WTC11 (cell line): ENCODE results near the gene C6orf163. TPM values are rescaled to one million over a fixed set of nuclear protein-coding genes. Genes with fewer than 3 reads are reported as not detected.

Experiments used
- ATAC-seq: fragments of 200-7000 bp; cut with Tn5 transposase; 2 replicates; pipeline ENCODE4 v1.10.0; 2021; ENCODE audit warnings: mild to moderate bottlenecking, moderate library complexity
- CTCF ChIA-PET: fragments of 300-600 bp; sonication (Branson Sonifier 250); formaldehyde crosslinking; loops from one replicate; lab custom pipeline; 2021; ENCODE audit warnings: antibody characterized with exemption; lab: Charles Lee
- POLR2A ChIA-PET: fragments of 350-600 bp; sonication (Branson Sonifier 250); formaldehyde crosslinking; loops from one replicate; lab custom pipeline; 2021; ENCODE audit warnings: antibody characterized with exemption; lab: Charles Lee
- DNase-seq: peaks from one replicate; pipeline ENCODE4 v3.0.0; 2021; ENCODE audit warnings: low spot score
- H3K27ac Mint-ChIP-seq: 2 replicates; pipeline ENCODE4 v1.8.0; 2021; ENCODE audit warnings: mixed read lengths
- H3K27me3 Mint-ChIP-seq: 2 replicates; pipeline ENCODE4 v1.8.0; 2021; ENCODE audit warnings: low read depth, mild to moderate bottlenecking, moderate library complexity, mixed read lengths
- H3K36me3 Mint-ChIP-seq: 2 replicates; pipeline ENCODE4 v1.8.0; 2021; ENCODE audit warnings: mixed read lengths
- H3K4me1 Mint-ChIP-seq: 2 replicates; pipeline ENCODE4 v1.8.0; 2022; ENCODE audit warnings: mixed read lengths
- H3K4me3 Mint-ChIP-seq: 2 replicates; pipeline ENCODE4 v1.8.0; 2021; ENCODE audit warnings: mild to moderate bottlenecking, moderate library complexity, mixed read lengths
- H3K9me3 Mint-ChIP-seq: 2 replicates; pipeline ENCODE4 v1.8.0; 2021; ENCODE audit warnings: mixed read lengths
- CDX4 ChIP-seq: fragments of 250-450 bp; sonication (Bioruptor Pico); IDR thresholded peaks from 2 replicates; pipeline ENCODE4 v1.9.0; 2021; ENCODE audit warnings: moderate library complexity, mild to moderate bottlenecking, inconsistent platforms, borderline replicate concordance
- CREB1 ChIP-seq: sonication (generic); formaldehyde crosslinking; IDR thresholded peaks from 2 replicates; pipeline ENCODE4 v1.8.0; 2023; ENCODE audit warnings: mild to moderate bottlenecking, missing genetic modification reagents
- E2F1 ChIP-seq: sonication (generic); formaldehyde crosslinking; IDR thresholded peaks from 2 replicates; pipeline ENCODE4 v1.8.0; 2022; ENCODE audit warnings: mild to moderate bottlenecking, missing genetic modification reagents
- ELF4 ChIP-seq: sonication (generic); formaldehyde crosslinking; IDR thresholded peaks from 2 replicates; pipeline ENCODE4 v1.8.1; 2022; ENCODE audit warnings: low read depth, mild to moderate bottlenecking, moderate library complexity, missing genetic modification reagents
- ESRRA ChIP-seq: sonication (generic); formaldehyde crosslinking; IDR thresholded peaks from 2 replicates; pipeline ENCODE4 v1.8.1; 2022; ENCODE audit warnings: mild to moderate bottlenecking, missing genetic modification reagents, borderline replicate concordance
- HMGXB4 ChIP-seq: sonication (generic); formaldehyde crosslinking; IDR thresholded peaks from 2 replicates; pipeline ENCODE4 v1.8.1; 2023; ENCODE audit warnings: mild to moderate bottlenecking, moderate library complexity, missing genetic modification reagents
- NFE2L1 ChIP-seq: sonication (generic); formaldehyde crosslinking; IDR thresholded peaks from 2 replicates; pipeline ENCODE4 v1.8.1; 2023; ENCODE audit warnings: missing genetic modification reagents
- NR2C2 ChIP-seq: sonication (generic); formaldehyde crosslinking; IDR thresholded peaks from 2 replicates; pipeline ENCODE4 v1.8.0; 2022; ENCODE audit warnings: mild to moderate bottlenecking, missing genetic modification reagents
- PRRX2 ChIP-seq: fragments of 250-450 bp; sonication (Bioruptor Pico); IDR thresholded peaks from 2 replicates; pipeline ENCODE4 v1.8.0; 2021; ENCODE audit warnings: mild to moderate bottlenecking
- RELA ChIP-seq: sonication (generic); formaldehyde crosslinking; IDR thresholded peaks from 2 replicates; pipeline ENCODE4 v1.8.1; 2022; ENCODE audit warnings: missing genetic modification reagents, mild to moderate bottlenecking, borderline replicate concordance
- RORB ChIP-seq: fragments of 250-450 bp; sonication (Bioruptor Pico); IDR thresholded peaks from 2 replicates; pipeline ENCODE4 v1.9.0; 2021; ENCODE audit warnings: mild to moderate bottlenecking
- ZBTB21 ChIP-seq: sonication (generic); formaldehyde crosslinking; IDR thresholded peaks from 2 replicates; pipeline ENCODE4 v1.8.1; 2023; ENCODE audit warnings: mild to moderate bottlenecking, missing genetic modification reagents, borderline replicate concordance
- ZNF219 ChIP-seq: sonication (generic); formaldehyde crosslinking; IDR thresholded peaks from 2 replicates; pipeline ENCODE4 v1.8.0; 2023; ENCODE audit warnings: missing genetic modification reagents, mild to moderate bottlenecking, borderline replicate concordance
- ZNF396 ChIP-seq: fragments of 250-450 bp; sonication (Bioruptor Pico); IDR thresholded peaks from 2 replicates; pipeline ENCODE4 v1.8.0; 2021; ENCODE audit warnings: mild to moderate bottlenecking, moderate library complexity, borderline replicate concordance
- ZNF671 ChIP-seq: fragments of 250-450 bp; sonication (Bioruptor Pico); IDR thresholded peaks from 2 replicates; pipeline ENCODE4 v1.8.0; 2021; ENCODE audit warnings: mild to moderate bottlenecking
- total RNA-seq: library from RNA; stranded (reverse); gene quantifications from 3 replicates; pipeline ENCODE4 v1.2.3, GENCODE V29; 2021
- TF ChIP-seq, protein P1 (sequence below): sonication (generic); formaldehyde crosslinking; IDR thresholded peaks from 2 replicates; pipeline ENCODE4 v1.8.1; 2023; ENCODE audit warnings: mild to moderate bottlenecking, missing genetic modification reagents, borderline replicate concordance

C6orf163 gene
- total RNA-seq, 1 experiment from 2014 or later, result 2.0 TPM

DNA sequence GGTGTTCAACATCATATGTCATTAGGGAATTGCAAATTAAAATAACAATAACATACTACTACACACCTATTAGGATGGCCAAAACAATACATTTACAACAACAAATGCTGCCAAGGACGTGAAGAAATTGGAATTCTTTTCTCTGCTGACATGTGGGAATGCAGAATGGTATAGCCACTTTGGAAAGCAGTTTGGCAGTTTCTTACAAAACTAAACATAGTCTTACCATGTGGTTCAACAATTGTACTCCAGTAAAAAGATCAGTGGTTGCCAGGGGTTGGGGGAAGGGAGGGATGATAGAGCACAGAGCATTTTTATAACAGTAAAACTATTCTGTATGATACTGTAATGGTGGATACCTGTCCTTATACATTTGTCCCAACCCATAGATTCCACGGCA is 50.8 kb downstream of the C6orf163 start (continued):
- TF ChIP-seq CDX4 (CRISPR knock-in tag) (no peak), ZNF396 (CRISPR knock-in tag) (no peak)

DNA sequence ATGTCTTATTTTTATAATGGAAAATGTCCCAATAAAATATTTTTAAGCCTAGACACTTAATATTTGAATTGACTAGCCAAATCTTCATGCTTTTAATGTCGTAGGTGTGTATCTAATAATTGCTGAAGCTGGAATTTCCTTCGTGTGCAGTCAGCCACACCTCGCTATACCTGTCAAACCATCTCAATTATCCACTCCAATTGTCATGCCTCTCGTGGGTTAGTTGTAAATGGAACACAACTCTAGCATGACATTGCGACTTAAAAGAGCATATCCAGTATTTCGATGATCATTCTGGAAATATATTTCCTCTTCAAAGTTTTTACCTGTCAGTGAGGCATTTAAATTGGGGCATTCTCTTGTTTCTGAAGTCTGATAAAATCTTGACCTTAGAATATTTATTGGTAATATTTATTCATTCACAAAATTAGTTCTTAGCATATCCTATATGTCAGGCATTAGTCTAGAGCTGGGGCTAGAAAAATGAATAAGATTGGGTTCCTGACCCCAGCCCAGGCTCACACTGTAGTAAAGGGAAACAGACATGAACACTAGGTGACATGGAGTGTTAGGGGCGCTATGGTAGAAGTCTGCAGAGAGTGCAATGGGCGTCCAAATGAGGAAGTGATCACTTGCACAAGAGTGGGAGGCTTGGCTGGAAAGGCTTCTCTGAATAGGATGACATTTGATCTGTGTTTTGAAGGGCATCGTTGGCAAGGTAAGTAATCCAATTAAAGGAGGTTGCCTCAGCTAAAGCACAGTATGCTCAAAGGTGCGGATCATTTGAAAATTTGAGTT is 52.2 kb downstream of the C6orf163 start:
- TF ChIP-seq HMGXB4 (CRISPR knock-in tag) (no peak), ZBTB21 (no peak)
- H3K27ac Mint-ChIP-seq, result no peak overlapping the region
- CTCF ChIA-PET, result no interaction called here
- no peaks in the 10 kb centered on the region for H3K36me3 Mint-ChIP-seq
- ATAC-seq, result no peak
- no peaks in the 10 kb centered on the region for H3K9me3 Mint-ChIP-seq
- no peaks in the 10 kb centered on the region for H3K4me1 Mint-ChIP-seq
- no peak overlapping the region for H3K4me3 Mint-ChIP-seq
- POLR2A ChIA-PET, result no interaction called here
- no peak for DNase-seq
- H3K27me3 Mint-ChIP-seq, result peaks cover 6% of the 10 kb centered on the region

DNA sequence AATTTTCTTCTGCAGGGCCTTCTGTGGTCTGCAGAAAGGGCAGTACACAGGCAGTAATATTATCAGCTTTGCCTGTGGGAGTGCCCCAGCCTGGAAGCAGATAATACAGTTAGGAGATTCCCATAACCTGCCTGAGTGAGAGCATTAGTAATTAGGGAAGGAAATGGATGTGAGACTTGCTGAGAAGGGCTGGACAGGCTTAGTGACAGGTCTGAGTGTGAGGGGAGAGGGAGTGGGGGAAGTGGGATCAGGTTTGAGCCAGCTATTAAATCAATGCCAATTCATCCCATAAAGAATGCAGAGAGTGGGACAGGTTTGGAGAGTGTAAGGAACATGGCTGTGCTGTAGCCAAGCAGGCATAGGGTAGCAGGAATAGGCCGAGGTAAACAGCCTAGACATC is 53.0 kb downstream of the C6orf163 start:
- Mint-ChIP-seq H3K4me1 (no peaks in the 10 kb centered on the region), H3K36me3 (no peaks in the 10 kb centered on the region), H3K4me3 (no peak overlapping the region), H3K27ac (no peak overlapping the region), H3K27me3 (peaks cover 6% of the 10 kb centered on the region), H3K9me3 (no peaks in the 10 kb centered on the region)
- POLR2A ChIA-PET, result interaction anchor here (0.5 kb wide), 1 partner anchor 296 kb away, joined by 3 read pairs; no protein-coding TSS in a partner anchor
- ATAC-seq (no peak), DNase-seq (no peak)
- no peak for TF ChIP-seq ZNF396 (CRISPR knock-in tag)
- TF ChIP-seq, protein P1, sequence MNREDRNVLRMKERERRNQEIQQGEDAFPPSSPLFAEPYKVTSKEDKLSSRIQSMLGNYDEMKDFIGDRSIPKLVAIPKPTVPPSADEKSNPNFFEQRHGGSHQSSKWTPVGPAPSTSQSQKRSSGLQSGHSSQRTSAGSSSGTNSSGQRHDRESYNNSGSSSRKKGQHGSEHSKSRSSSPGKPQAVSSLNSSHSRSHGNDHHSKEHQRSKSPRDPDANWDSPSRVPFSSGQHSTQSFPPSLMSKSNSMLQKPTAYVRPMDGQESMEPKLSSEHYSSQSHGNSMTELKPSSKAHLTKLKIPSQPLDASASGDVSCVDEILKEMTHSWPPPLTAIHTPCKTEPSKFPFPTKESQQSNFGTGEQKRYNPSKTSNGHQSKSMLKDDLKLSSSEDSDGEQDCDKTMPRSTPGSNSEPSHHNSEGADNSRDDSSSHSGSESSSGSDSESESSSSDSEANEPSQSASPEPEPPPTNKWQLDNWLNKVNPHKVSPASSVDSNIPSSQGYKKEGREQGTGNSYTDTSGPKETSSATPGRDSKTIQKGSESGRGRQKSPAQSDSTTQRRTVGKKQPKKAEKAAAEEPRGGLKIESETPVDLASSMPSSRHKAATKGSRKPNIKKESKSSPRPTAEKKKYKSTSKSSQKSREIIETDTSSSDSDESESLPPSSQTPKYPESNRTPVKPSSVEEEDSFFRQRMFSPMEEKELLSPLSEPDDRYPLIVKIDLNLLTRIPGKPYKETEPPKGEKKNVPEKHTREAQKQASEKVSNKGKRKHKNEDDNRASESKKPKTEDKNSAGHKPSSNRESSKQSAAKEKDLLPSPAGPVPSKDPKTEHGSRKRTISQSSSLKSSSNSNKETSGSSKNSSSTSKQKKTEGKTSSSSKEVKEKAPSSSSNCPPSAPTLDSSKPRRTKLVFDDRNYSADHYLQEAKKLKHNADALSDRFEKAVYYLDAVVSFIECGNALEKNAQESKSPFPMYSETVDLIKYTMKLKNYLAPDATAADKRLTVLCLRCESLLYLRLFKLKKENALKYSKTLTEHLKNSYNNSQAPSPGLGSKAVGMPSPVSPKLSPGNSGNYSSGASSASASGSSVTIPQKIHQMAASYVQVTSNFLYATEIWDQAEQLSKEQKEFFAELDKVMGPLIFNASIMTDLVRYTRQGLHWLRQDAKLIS (CRISPR knock-in tag), result no peak
- TF ChIP-seq NFE2L1 (CRISPR knock-in tag), result no peak
- TF ChIP-seq RORB (CRISPR knock-in tag), result no peak
- CTCF ChIA-PET, result interaction anchor here (0.6 kb wide), 1 partner anchor 331 kb away, joined by 3 read pairs; no protein-coding TSS in a partner anchor

DNA sequence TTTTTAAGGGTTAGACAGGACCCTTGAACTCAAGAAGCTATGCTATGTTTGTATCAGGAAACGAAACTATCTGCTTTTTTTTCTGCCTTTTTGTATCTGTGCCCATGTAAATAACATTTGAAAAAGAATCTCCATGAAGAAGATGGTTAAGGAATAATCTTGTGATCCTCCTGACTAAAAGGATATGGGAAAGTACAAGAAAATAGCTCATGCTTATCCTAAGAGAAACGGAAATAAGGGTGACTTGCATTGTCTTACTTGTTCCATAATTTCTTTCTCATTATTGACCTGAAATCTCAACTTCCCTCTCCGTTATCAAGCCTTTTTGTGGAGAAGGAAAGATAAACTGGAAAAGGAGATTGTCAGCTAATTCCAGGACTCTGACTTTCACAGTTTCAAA is 57.2 kb downstream of the C6orf163 start:
- no peaks in the 10 kb centered on the region for H3K36me3 Mint-ChIP-seq
- DNase-seq (no peak), ATAC-seq (no peak)
- ChIA-PET CTCF (interaction anchor here (1.1 kb wide), 1 partner anchor 9 kb away, joined by 4 read pairs; no protein-coding TSS in a partner anchor), POLR2A (interaction anchor here (0.7 kb wide), 1 partner anchor 35 kb away, joined by 3 read pairs; no protein-coding TSS in a partner anchor)
- no peaks in the 10 kb centered on the region for H3K4me1 Mint-ChIP-seq
- no peaks in the 10 kb centered on the region for H3K9me3 Mint-ChIP-seq
- no peak overlapping the region for H3K27ac Mint-ChIP-seq
- H3K4me3 Mint-ChIP-seq, result no peak overlapping the region
- no peak for TF ChIP-seq RELA (CRISPR knock-in tag)
- TF ChIP-seq, all 79 proteins: peak for 0
- H3K27me3 Mint-ChIP-seq, result peaks cover 10% of the 10 kb centered on the region

- Mint-ChIP-seq H3K4me1 (0 out of 2 replicates have a peak, but pooled peaks cover 3% of the 10 kb centered on the region), H3K27ac (peak overlapping the region; percentile 32; the same call in 1 of the 2 replicates), H3K27me3 (peaks cover 12% of the 10 kb centered on the region), H3K4me3 (peak overlapping the region; percentile 79), H3K36me3 (no peaks in the 10 kb centered on the region), H3K9me3 (no peaks in the 10 kb centered on the region)
- CTCF ChIA-PET, result interaction anchor here (1.6 to 2.5 kb wide), 2 partner anchors 14 to 329 kb away, joined by 7 to 17 read pairs; no protein-coding TSS in a partner anchor
- POLR2A ChIA-PET, result interaction anchor here (1.7 kb wide), 1 partner anchor 13 kb away, joined by 5 read pairs; no protein-coding TSS in a partner anchor
- no peak for DNase-seq
- ATAC-seq, result peak; percentile 58
- no peak for TF ChIP-seq E2F1
- no peak for TF ChIP-seq PRRX2 (CRISPR knock-in tag)
- no peak for TF ChIP-seq ZNF671 (CRISPR knock-in tag)
- no peak for TF ChIP-seq ZNF219 (CRISPR knock-in tag)
- TF ChIP-seq ESRRA (CRISPR knock-in tag), result no peak
- TF ChIP-seq NFE2L1 (CRISPR knock-in tag), result no peak
- TF ChIP-seq NR2C2 (CRISPR knock-in tag), result no peak
- TF ChIP-seq ELF4 (CRISPR knock-in tag), result no peak
- no peak for TF ChIP-seq CREB1
Observed at GRCh38 chr6:87407561-87407900, 62.9 kb downstream of the C6orf163 start.
